NCI-H524 (cell line): ENCODE measurements around the gene SLC35F3.
"Not testable (repeated sequence)": the region's sequence is repeated elsewhere in the genome, so short reads cannot be mapped to it uniquely, and the experiment has no call there.

Experiments
- DNase-seq, 2 experiments: peaks; one replicate each; lab custom pipeline; 2025; lab: John Stamatoyannopoulos, UW

Gene SLC35F3

GRCh38 chr1:234188454-234188792 is 283.9 kb downstream of the SLC35F3 start:
- DNase-seq, result peak; percentile 13 to 42

DNA sequence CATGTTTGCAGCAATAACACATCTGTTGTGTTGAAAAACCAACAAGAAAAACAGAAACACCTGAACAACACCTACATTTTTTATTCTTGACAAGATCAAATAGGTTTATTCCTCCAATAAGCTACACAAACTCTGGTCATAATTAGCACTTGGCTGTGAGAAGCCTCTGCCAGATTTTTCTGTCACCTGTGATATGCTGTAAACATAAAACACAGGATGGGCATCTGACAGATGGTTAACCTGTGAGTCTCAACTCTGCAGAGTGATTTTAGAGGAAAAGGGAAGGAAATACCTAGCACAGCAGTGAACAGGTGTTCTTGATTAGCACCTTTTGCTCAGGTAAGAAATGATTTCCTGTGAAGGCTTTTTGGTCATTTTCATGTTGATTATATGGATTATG is 293.4 kb downstream of the SLC35F3 start:
- no peak for DNase-seq

DNA sequence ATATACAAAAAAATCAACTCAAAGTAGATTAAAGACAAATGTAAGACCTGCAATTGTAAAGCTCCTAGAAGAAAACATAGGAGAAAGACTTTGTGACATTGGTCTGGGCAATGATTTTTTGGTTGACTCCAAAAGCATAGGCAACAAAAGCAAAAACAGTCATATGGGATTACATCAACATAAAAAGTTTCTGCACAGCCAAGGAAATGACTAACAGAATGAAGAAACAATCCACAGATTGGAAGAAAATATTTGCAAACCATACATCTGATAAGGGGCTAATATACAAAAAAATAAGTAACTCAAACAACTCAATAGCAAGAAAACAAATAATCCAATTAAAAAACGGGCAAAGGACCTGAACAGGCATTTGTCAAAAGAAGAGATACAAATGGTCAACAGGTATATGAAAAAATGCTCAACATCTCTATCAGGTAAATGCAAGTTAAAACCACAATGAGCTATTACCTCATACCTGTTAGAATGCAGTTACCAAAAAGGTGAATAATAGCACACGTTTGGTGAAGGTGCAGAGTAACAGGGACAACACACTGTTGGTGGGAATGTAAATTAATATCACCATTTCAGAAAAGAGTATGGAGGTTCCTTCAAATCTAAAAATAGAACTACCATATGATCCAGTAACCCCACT is 295.1 kb downstream of the SLC35F3 start:
- no peak for DNase-seq

DNA sequence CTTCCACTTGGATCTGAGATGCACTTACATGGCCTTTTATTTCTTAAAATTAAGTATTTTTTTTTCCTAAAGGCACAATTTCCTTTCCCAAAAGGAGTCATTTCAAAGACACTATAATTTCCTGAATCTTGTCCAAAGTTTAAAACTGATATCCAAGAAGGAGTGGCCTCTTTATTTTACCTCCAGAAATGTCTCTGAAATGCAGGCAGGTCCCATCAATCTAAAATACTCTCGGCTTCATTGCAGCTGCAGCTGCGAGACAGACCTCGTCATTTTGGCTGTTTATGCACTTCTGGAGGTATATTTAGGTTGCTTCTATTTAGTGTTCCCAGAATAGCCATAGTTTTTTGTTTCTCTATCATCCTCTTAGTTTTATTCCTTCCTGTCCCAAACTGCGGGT is 296.1 kb downstream of the SLC35F3 start:
- no peak for DNase-seq

GRCh38 chr1:234201600-234201999 is 297.1 kb downstream of the SLC35F3 start:
- no peak for DNase-seq

- DNase-seq, result no peak
Measured at GRCh38 chr1:234205966-234206365, 301.5 kb downstream of the SLC35F3 start.

- DNase-seq, result no peak
Measured at GRCh38 chr1:234206651-234207284, 302.3 kb downstream of the SLC35F3 start.

DNA sequence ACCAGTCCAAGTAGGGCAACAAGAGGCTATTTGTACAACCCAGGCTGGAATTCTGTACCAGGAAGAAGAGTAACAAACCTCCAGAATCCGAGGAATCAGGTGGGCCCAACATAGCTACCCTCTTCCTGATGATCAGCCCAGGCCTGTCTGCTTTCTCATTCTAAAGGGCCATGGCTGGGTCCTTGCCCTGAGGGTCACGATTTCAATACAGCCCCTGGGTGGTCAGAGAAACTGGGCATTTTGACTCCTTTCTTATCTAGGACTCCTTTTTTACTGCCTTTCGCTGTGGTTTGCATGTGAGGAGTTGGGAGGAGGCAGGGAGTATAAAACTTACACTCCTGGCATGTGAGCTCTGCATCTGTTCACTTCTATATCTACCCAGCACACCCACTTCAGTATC is 303.9 kb downstream of the SLC35F3 start:
- no peak for DNase-seq

DNA sequence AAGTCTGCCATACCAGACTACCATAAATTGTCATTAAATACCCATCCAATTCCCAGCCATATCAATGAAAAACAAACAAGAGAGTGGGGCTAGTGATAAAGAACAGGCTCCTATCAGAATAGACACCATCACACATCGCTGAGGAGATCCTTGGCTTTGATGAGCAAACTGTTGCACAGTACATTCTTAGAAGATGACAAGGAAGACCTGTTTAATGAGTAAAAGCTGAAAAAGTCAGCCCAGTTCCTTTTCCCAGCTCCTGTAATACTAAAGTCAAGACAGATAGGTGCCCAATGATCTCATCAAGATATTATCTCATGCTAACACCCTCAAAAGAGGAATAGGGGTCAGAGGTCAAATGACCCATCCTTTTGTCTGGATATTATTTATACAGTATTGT is 304.3 kb downstream of the SLC35F3 start:
- no peak for DNase-seq

GRCh38 chr1:234210429-234210828 is 306.0 kb downstream of the SLC35F3 start:
- not testable (repeated sequence) for DNase-seq

DNA sequence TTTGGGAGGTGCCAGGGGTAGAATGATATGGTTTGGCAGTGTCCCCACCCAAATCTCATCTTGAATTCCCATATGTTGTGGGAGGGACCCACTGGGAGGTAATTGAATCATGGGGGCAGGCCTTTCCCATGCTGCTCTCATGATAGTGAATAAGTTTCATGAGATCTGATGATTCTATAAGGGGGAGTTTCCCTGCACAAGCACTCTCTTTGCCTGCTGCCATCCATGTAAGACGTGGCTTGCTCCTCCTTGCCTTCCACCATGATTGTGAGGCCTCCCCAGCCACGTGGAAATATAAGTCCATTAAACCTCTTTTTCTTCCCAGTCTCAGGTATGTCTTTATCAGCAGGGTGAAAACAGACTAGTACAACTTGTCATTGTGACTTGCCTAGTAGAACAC is 307.4 kb downstream of the SLC35F3 start:
- not testable (repeated sequence) for DNase-seq

- peak; percentile 33 to 63 for DNase-seq
Measured at GRCh38 chr1:234212764-234213657, 308.5 kb downstream of the SLC35F3 start.

DNA sequence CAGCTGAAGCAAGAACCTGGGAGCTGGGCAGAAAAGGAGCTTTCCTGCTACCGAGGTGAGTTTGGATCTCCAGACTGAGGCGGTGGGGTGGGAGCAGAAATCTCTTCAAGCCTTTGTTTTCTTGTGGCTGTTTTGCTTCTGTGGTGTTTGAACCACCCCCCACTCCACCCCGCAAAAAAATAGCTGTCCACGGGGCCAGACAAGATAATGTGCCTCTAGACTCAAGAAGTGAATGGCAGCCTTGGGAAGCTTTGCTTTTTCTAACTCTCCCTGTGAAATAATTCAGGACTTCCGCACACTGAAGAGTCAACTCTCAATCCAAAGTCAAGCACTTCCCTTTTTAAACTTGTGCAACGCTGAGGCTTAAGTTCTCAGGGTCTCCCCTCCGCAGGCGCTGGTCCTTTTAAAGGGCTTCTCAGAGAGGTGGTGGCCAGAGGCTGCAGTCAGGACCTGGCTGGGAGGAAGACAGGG is 309.2 kb downstream of the SLC35F3 start:
- DNase-seq, result no peak

DNA sequence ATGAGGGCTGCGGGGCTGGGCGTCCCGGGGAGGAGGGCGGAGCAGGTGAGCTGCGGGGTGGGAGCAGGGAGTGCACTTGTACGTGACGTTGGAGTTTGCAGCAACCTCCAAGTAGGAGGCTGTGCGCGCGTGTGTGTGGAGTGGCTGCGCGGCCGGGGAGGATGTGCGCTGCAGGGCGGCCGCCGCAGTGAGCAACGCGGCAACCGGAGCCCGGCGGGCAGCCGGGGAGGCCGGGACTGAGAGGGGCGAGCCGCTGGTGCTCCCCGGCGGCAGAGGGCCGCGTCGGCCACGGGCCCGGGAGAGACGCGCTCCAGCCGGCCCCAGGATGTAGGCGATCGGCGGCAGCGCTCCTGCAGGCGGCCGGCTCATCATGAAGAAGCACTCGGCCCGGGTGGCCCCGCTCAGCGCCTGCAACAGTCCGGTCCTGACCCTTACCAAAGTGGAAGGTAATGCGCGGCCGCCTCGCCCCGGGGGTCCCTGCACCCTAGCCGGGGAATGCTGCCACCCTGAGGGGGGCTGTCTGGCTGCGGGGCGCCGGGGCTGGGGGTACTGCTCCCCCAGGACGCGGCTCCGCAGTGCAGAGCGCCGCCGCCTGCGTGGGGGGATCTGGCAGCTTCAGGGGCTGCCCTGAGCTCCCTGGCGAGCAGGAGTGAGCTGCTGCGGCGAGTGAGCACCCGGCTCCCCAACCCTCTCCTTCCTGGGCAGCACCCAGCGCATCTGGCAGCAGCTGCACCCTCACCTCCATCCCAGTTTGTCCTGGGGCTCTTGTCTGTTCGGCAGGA is 309.8 kb downstream of the SLC35F3 start:
- peak in 1 of 2 experiments; percentile 24 for DNase-seq

GRCh38 chr1:234214911-234215892 is 310.7 kb downstream of the SLC35F3 start:
- no peak for DNase-seq

DNA sequence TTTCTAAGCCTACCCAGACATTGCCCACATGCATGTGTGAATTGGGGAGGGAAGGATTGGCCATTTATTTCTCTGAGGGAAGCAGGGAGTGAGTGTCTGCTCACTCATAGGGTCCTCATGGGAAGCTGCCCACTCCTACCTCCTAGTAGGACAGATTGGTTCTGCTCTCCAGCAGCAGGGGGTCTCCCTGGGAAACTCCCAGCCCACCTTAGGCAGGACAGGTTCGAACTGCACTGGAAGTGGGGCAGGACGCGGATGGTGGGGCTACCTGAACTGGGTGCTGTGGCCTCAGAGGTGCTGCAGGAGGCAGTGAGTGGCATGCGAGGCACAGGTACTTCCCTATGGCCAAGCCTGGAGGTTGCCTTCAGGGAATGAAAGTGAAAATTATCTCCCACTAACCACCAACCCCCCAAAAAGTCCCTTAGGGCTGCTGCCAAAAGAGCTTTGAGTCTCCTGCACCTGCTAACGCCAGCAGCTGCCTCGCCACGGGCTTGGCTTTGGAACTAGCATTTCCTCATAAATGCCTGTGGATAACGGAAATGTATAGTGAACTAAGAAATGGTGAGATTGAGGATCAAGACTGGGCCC is 311.7 kb downstream of the SLC35F3 start:
- DNase-seq, result no peak

- no peak for DNase-seq
Measured at GRCh38 chr1:234217316-234217840, 312.9 kb downstream of the SLC35F3 start.

GRCh38 chr1:234218078-234218477 is 313.6 kb downstream of the SLC35F3 start:
- DNase-seq, result no peak

GRCh38 chr1:234219711-234220110 is 315.2 kb downstream of the SLC35F3 start:
- no peak for DNase-seq

GRCh38 chr1:234221601-234222000 is 317.1 kb downstream of the SLC35F3 start:
- peak in 1 of 2 experiments; percentile 8 for DNase-seq
